Iris pigment epithelial cell (primary cell): Measurements from ENCODE around the gene ZNF230.

Source experiments
- DNase-seq: peaks from one replicate; pipeline ENCODE4 v3.0.0-alpha.2; 2011; ENCODE audit warnings: low read depth

The ZNF230 gene

DNA sequence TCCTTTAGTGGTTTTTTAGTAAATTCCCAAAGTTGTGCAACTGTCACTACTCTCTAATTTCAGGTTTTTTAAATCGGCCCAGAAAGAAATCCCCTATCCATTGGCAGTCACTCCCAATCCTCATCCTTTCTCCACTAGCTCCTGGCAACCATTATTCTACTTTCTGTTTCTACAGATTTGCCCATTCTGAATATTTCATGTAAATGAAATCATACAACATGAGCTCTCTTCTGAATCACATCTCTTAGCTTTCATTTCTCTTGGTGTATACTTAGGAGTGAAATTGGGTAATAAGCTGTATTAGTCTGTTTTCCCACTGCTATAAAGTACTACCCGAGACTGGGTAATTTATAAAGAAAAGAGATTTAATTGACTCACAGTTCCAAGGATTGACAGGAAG lies 39.4 kb downstream of the ZNF230 start:
- DNase-seq: no peak

DNA sequence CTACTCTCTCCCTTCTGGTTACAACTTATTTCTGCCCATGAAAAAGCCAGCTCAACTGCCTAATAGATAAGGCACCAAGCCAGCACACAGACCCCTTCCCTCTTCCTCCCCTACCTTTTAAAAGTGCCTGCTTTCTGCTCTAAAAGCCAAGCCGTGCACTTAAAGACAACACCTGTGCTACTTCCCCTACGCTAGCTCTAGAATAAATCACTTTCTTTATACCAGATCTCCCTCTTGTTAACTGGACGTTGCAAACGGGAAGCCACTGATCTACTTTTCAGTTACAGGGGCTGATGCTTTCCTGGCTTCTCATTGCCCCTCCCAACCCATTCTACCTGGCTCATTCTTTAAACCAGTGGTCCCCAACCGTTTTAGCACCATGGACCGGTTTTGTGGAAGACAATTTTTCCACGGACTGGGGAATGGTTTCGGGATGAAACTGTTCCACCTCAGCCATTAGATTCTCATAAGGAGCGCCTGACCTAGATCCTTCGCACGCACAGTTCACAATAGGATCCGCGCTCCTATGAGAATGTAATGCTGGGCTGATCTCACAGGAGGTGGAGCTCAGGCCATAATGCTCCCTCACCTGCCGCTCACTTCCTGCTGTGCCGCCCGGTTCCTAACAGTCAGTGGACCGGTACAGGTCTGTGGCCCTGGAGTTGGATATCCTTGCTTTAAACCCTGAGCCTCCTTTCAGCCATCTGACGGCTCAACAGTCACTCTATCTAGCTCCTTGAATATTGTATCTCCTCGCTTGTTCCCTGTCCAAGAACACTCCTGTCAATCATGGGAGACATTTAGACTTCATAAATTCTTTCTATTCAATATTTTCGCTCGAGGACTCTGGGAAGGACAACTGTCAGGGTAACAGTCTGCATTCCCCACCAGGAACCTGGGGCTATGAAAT lies 48.2 kb downstream of the ZNF230 start:
- DNase-seq: peak; percentile 1

DNA sequence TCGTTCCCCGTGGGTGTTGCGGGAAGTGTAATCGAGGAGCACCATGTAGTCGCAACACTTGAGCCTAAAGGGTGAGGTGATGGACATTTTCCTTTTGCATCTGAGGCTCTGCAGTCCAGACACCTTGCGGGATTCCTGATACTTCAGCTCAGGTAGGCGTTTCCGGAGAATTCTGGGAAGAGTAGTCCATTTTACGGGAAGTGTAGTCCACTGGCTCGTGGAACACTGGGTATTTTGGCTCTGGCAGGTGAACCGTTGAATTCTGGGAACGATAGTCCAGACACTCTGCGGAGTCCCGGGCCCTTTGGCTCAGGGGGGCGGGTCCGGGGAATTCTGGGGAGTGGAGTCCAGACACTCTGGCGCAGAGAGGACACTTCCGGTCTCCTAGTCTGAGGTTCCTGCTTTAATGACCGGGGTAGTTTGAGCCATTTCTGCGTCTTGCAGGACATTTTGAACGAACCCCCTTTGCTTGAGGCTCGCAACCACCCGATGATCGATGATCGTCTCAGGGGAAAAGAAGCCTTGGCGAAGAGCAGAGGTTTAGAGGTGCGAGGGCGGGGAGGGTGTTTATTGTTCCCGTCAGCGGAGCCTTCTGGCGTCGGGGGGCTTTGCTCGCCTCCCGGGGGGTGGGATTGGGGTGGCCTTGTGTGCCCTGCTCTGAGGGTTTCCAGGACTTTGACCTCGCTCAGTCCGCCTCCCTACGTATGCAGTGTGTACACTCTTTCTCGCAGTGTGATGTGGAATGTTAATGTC lies 49.1 kb downstream of the ZNF230 start, which contains the start of gene ZNF223:
ZNF223 (plus strand) TSS at position 387 of the 753 bp plus-strand sequence. CDS start 3,141 bp downstream, outside the sequence.
- peak; percentile 90 for DNase-seq

DNA sequence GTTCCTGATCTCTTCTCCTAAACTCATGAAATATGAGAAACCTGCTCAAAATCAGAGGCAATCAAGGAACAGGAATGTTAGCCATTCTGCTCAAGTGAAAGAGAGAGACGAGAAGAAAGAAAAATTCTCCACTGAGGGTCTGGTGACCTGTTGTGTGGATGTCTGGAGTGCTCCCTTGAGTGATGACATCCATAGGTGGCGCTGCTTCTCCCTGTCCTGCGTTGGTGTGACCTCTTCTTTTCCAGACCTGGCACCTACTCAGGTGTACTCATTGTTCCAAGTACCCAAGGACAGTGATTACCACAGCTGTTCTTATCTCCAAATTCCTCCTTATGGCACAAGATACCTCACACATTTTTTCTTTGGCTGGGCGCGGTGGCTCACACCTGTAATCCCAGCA lies 53.1 kb downstream of the ZNF230 start:
- DNase-seq: no peak

DNA sequence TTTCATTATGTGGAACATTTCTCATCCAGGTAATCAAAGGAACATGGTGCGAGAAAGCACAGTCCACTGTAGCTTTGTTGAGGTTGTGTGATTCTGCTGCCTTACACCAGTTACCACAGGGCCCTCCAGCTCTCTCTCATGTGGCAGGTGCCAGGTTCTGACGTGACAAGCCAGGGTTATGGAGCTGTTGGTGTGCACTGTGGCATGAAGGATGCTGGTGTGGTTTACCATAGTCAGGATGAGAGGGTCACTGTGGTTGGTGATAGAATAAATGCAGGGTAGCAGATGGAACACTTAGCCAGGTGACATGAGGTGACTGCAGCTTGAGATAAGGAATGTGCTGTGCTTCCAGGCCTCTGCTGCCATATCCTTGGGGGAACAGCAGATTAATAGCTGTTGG lies 56.5 kb downstream of the ZNF230 start:
- no peak for DNase-seq

DNA sequence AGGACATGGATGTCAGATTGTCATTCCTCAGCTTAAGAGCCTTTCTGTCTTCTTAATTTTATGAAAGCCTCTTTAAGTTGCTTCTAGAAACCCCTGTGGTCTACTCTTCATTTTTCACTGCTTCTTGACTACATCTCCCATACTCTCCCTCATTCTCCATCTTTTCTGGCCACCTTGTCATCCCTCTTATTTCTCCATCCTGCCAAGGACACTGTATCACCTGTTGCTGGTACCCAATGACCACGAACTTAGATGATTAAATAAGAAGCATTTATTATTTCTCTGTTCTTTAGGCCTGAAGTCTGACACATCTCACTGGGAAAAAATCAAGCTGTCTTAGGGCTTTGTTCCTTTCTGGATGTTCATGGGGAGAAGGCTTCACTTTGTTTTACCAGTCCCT lies 58.3 kb downstream of the ZNF230 start:
- no peak for DNase-seq
